Measurements from ENCODE around the gene SENP1.

The SENP1 gene

GRCh38 chr12:48001505-48002413, 104.1 kb downstream of the SENP1 start:
- H3K4me3 ChIP-seq (ENCODE audit: low read depth, low read length), result peak overlapping the region; percentile 17

GRCh38 chr12:48000878-48001504, 104.9 kb downstream of the SENP1 start:
- H3K4me3 ChIP-seq (ENCODE audit: low read depth, low read length), result peak overlapping the region; percentile 17

- H3K4me3 ChIP-seq (ENCODE audit: low read depth, low read length), result no peak overlapping the region
Observed at GRCh38 chr12:47999816-48000215, 106.1 kb downstream of the SENP1 start.

DNA sequence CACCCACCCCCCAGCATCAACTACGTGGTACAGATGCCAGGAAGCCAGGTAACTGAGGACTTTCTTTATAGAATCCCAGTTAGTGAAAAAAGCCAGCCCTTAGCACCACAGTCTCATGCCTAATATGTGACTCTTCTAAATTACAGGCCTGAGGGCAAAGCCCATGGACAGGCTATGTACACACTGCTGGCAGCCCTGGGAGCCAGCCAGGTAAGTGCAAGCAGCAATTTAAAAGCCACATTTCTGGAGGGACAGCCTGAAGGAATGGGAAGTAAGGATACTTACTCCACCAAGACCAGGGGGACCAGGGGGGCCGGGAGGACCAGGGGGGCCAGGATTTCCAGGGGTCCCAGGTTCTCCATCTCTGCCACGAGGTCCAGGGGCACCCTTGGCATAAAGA, 108.6 kb downstream of the SENP1 start:
- H3K4me3 ChIP-seq (ENCODE audit: low read depth, low read length), result no peak overlapping the region

DNA sequence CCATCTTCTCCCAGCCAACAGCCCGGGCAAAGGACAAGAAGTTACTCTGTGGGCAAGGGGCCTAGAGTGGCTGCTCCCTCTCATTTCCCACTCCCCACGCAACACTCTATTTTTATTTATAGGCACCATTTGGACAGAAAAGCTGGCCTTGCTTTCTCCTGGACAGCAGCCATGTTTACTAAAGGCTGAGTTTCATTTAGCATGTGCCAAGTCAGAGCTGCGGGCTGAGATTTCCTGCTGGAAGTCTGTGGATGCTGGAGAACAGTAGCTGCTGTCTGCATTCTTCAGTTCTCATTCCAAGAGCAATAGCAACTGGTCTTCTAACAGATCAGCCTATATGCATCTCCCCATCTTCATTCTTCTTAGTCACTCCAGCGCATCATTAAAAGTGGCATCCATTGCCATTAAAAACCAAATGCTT, 109.9 kb downstream of the SENP1 start:
- H3K4me3 ChIP-seq (ENCODE audit: low read depth, low read length), result no peak overlapping the region

DNA sequence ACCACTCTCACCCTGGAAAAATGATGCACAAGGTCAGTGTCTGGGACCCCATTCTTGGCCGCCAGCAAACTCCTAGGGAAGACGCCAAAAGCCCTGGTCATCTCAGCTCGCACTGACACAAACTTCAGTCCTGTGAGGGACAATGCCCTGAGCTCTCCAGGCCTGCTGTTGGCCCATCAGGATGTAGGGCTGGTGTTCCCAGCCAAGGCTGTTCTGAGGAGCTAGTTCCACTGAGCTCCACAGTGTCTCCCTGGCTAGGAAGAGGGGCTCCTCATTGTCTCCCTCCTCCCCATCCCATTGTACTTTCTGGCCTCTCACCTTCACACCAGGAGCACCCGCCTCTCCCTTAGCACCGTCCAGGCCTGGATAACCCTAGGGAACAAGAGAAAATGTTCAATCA, 112.4 kb downstream of the SENP1 start:
- H3K4me3 ChIP-seq (ENCODE audit: low read depth, low read length), result no peak overlapping the region

Data from iPS-11a (cell line).